ENCODE results near the gene ROMO1. TPM values are rescaled to one million over a fixed set of nuclear protein-coding genes. Genes with fewer than 3 reads are reported as not detected.

Gene ROMO1
- total and polyA plus RNA-seq, 2 experiments from 2014 or later = 285 to 634 TPM

- Histone ChIP-seq H3K27ac (no peak overlapping the region), H2AFZ (no peak overlapping the region), H4K20me1 (ENCODE audit: insufficient read depth, poor library complexity, severe bottlenecking) (no peaks in the 10 kb centered on the region), H3K9me2 (replicated peaks; ENCODE audit: insufficient read depth) (no peaks in the 10 kb centered on the region), H3K4me2 (no peak overlapping the region), H3K36me3 (replicated peaks; ENCODE audit: insufficient read depth, low read depth) (no peaks in the 10 kb centered on the region), H3K27me3 (no peaks in the 10 kb centered on the region), H3K9me3 (ENCODE audit: low read depth) (no peaks in the 10 kb centered on the region), H3K4me1 (ENCODE audit: insufficient read depth) (no peaks in the 10 kb centered on the region), H3K4me3 (no peak overlapping the region), H3K79me2 (no peaks in the 10 kb centered on the region)
- no peak for DNase-seq (ENCODE audit: low spot score)
- no peak for TF ChIP-seq CTCF (IDR thresholded peaks at IDR 0.05; ENCODE audit: poor library complexity)
- TF ChIP-seq EZH2phosphoT487 (IDR thresholded peaks at IDR 0.05; ENCODE audit: low read depth, severe bottlenecking, unreplicated experiment) = no peak
- no peak for TF ChIP-seq EZH2 (IDR thresholded peaks at IDR 0.05; ENCODE audit: borderline replicate concordance)
- 91% methylated on average over 4 of the region's 4 CpGs for WGBS (ENCODE audit: low lambda C conversion rate, missing lambda C conversion rate)
Observed at GRCh38 chr20:35690265-35690664, 8.9 kb upstream of the ROMO1 start.

GRCh38 chr20:35695245-35695749, 3.9 kb upstream of the ROMO1 start:
- Histone ChIP-seq H3K4me3 (no peak overlapping the region), H3K27me3 (no peaks in the 10 kb centered on the region), H2AFZ (no peak overlapping the region), H3K4me1 (ENCODE audit: insufficient read depth) (peaks cover 11% of the 10 kb centered on the region), H3K79me2 (peaks cover 19% of the 10 kb centered on the region), H3K4me2 (no peak overlapping the region), H3K9me3 (ENCODE audit: low read depth) (no peaks in the 10 kb centered on the region), H4K20me1 (ENCODE audit: insufficient read depth, poor library complexity, severe bottlenecking) (no peaks in the 10 kb centered on the region), H3K9me2 (replicated peaks; ENCODE audit: insufficient read depth) (no peaks in the 10 kb centered on the region), H3K36me3 (replicated peaks; ENCODE audit: insufficient read depth, low read depth) (no peaks in the 10 kb centered on the region), H3K27ac (no peak overlapping the region)
- no peak for DNase-seq (ENCODE audit: low spot score)
- 78% methylated on average over 2 of the region's 2 CpGs for WGBS (ENCODE audit: low lambda C conversion rate, missing lambda C conversion rate)
- TF ChIP-seq CTCF (IDR thresholded peaks at IDR 0.05; ENCODE audit: poor library complexity) = no peak
- TF ChIP-seq EZH2 (IDR thresholded peaks at IDR 0.05; ENCODE audit: borderline replicate concordance) = no peak
- no peak for TF ChIP-seq EZH2phosphoT487 (IDR thresholded peaks at IDR 0.05; ENCODE audit: low read depth, severe bottlenecking, unreplicated experiment)

GRCh38 chr20:35695978-35696377, 3.2 kb upstream of the ROMO1 start:
- TF ChIP-seq EZH2 (IDR thresholded peaks at IDR 0.05; ENCODE audit: borderline replicate concordance) = no peak
- TF ChIP-seq CTCF (IDR thresholded peaks at IDR 0.05; ENCODE audit: poor library complexity) = no peak
- no peak for TF ChIP-seq EZH2phosphoT487 (IDR thresholded peaks at IDR 0.05; ENCODE audit: low read depth, severe bottlenecking, unreplicated experiment)

More at GRCh38 chr20:35695978-35696377, 3.2 kb upstream of the ROMO1 start:
- DNase-seq (ENCODE audit: low spot score) = no peak
- Histone ChIP-seq H3K79me2 (peaks cover 26% of the 10 kb centered on the region), H3K4me1 (ENCODE audit: insufficient read depth) (peaks cover 16% of the 10 kb centered on the region), H3K9me3 (ENCODE audit: low read depth) (no peaks in the 10 kb centered on the region), H2AFZ (no peak overlapping the region), H3K4me3 (no peak overlapping the region), H3K27ac (no peak overlapping the region), H4K20me1 (ENCODE audit: insufficient read depth, poor library complexity, severe bottlenecking) (no peaks in the 10 kb centered on the region), H3K4me2 (no peak overlapping the region), H3K9me2 (replicated peaks; ENCODE audit: insufficient read depth) (no peaks in the 10 kb centered on the region), H3K27me3 (no peaks in the 10 kb centered on the region), H3K36me3 (replicated peaks; ENCODE audit: insufficient read depth, low read depth) (peaks cover 1% of the 10 kb centered on the region)
- whole genome bisulfite sequencing (ENCODE audit: low lambda C conversion rate, missing lambda C conversion rate) = 84% methylated on average over 4 of the region's 4 CpGs
